DMS 273 (cell line): ENCODE results near the gene SLC9A3.
A peak's percentile ranks its signal among the peaks of the same experiment; 100 is the strongest.
"Not testable (repeated sequence)": the region's sequence is repeated elsewhere in the genome, so short reads cannot be mapped to it uniquely, and the experiment has no call there.

Experiments
- DNase-seq: peaks from one replicate; lab custom pipeline; 2025; ENCODE audit not compliant: unreplicated experiment; lab: John Stamatoyannopoulos, UW

SLC9A3 gene

DNA sequence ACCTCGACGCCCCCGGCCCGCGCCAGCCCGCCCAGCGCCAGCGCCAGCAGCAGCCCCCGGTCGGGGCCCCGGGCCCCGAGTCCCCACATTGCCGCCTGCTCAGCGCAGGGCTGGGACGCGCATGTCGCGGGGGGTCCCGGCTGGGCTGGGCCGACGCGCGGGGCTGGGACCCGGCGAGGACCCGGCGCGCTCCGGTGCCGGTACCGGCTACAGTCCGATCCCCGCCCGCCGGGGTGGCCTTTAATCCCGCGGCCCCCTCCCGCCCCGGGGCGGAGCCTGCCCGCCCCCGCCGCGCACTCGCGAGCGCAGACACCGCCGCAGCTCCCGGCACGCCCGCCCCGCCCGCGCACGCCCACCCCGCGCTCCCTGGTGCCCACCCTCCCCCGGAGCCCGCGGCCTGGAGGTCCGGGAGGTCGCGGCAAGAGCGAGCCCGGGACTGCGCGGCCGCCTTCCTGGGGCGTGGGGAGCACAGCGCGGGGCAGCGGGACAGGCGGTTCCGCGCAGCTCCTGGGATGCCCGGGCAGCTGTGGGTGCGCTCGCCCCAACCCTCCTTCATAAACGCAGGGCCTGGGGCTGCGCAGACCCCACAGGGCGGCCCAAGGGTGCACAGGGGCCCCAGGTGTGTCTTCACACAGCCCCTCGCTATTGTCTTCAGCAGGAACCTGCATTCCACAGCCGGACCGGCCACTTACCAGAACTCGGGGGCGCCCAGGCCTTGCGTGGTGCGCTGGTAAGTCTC, at the start of gene SLC9A3:
TSS of gene SLC9A3 (minus strand) at position 216 of the 739 bp plus-strand sequence.
- no peak for DNase-seq

DNA sequence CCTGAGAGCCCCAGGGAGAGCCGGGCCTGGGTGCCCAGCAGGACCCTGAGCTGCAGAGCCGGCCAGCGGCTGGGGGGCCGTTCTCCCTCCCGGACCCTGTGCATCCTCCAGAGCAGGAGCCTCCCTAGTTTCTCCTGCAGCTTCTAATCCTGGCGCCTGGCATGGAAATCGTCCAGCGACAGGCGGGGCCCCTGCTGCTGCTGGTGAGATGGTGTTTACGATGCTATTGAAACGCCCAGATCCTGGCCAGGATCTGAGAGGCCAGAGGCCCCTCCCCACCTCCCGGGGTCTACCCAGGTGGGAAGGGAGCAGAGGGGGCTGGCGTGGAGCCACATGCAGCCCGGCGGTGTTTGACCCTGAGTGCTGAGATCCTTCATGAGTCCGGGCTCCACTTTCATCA, 49.7 kb upstream of the SLC9A3 start:
- DNase-seq, result peak; percentile 39

DNA sequence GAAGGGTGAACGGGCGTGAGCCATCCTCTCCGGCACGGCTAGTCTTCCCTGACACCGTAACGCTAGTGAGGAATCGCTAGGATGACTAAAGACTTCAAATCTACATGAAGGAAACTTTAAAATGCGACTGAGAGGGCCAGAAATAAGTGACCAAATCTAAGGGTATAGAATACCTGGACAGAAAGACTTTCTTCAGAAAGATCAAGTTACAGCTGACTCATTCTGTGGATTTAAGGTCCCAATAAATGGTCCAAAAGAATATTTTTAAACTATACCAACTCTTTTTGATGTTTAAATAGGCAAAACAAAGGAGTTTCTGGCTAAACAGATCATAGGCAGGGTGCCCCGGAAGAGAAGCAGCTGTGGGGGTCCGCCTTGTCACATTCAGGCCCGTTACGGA, 49.0 kb upstream of the SLC9A3 start:
- DNase-seq, result no peak

DNA sequence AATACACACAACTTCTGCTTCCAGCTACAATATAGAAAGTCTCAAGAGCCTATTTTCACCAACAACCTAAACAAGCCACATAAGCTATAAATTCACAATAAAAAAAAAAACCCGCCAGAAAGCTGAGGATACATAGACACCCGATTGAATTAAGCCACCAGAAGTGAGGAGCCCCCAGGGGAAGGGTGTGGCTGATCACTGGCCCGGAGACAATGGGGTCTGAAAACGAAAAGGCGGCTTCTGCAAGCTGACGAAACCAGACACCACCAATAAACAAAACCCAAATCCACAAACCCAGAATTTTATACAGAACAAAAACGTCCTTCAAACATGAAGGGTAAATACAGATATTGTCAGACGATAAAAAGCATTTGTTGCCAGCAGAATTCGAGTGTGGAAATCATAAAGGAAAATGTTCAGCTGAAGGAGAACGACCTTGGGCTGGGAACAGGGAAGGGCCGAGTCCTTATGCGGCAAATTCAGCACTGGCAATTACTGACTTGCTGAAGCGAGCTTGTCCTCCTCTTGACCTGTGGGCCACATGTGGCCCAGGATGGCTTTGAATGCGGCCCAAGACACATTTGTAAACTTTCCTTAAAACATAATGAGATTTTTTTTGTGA, 48.3 kb upstream of the SLC9A3 start:
- DNase-seq, result no peak

DNA sequence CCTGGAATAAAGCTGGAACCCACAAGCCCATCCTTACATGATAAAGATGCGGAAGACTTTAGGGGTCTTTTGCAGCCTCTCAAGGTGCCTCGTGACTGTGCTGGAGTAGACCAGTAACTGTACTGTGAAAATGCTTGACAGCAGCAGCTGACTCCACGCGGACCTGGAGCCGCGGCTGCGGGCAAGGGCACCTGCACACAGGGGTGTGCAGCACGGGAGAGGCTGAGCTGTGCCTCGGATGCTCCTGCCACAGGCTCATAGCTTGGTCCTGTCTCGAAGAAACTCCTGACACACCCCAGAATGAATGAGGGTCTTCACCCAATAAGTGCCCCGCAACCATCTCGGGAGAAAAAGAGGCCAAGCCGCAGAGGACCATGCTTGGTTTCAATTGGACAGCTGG, 47.5 kb upstream of the SLC9A3 start:
- DNase-seq, result no peak

DNA sequence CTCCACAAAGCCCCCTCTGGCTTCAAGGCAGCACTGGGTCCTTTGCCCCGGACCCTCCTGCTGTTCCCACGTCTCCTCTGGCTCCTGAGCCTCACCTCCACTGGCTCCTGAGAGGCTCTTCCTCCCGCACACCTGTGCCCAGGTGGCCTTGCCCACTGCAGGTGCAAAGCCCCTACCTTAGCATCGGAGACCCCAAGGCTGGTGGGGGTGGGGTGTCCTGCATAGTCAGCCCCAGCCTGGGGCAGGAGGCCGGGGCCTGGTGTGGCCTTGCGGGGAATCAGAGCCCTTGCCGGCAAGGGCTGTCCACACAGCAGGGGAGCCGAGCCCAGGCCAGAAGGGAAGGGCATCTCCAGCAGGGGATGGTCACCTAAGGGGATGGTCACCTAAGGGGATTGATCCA, 46.6 kb upstream of the SLC9A3 start:
- DNase-seq, result no peak

DNA sequence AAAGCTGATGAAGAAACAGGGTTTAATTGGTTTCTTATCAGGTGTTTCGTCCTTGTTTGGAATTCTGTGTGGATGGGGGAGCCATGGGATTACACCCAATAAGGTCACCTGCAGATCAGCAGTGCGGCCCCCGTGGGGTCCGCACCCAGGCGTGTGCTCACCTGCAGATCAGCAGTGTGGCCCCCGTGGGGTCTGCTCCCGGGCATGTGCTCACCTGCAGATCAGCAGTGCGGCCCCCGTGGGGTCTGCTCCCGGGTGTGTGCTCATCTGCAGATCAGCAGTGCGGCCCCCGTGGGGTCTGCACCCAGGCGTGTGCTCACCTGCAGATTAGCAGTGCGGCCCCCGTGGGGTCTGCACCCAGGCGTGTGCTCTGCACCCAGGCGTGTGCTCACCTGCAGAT, 46.2 kb upstream of the SLC9A3 start:
- DNase-seq, result no peak

DNA sequence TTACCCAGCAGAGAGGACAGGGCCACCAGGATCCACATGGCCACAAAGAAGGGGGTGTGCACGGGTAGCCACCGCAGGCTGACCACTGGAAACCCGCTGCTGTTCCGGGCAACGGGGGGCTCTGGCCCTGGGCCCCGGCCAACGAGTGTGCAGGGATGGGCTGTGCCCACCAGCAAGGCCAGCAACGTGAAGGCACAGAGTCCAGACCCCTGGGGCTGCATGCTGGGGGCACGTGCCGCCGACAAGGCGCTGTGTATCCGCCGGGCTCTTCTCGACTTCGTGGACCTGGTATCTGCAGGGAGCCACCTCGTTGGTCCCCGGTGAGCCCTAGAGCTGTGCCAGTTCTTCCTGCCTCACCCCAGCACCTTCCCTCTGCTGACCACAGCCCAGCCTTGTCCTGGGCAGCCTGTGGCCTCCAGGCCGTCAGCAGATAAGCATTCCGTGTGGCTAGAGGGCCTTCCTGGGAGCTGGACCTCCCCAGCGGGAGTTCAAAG, 45.7 kb upstream of the SLC9A3 start:
- DNase-seq, result no peak

DNA sequence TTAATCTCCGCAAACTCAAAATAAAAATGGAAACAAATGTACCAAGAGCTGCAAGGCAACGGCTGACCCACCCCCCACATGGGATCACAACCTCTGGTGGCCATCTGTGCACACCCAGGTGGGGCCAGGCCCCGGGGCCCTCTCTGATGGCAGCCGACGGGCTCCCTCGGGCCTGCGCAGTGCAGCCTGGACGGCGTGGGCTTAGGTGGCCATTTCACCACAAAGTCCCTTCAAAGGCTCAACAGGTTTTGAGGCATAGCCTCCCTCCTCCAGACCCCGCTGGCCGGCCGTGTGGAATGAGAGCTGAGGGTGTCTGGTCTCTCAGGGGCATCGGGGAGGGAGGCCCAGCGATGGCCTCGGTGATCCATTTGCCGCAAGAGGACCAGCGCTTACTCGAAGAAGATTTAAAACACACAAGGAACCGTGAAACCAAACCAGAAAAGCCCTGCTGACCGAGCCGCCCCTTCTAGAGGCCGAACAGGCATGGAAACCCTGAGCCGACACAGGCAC, 45.2 kb upstream of the SLC9A3 start:
- no peak for DNase-seq

DNA sequence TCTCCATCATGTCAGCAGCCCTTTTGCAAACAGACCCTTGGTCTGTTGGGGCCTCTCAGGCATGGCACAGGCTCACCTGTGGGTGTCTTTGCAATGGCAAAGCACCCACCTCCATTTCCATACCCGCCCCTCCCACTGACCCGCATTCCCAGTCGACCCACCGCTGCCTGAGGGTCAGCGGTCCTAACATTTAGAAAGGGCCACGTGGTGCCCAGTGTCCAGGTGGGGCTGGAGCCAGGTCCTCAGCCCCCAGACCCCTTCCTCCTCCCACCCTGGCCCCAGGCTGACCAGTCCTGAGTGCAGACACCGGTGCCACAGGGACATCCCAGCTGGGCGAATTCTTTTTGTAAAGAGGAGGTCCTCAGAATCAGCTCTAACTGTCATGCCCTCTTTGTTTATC, 44.6 kb upstream of the SLC9A3 start:
- no peak for DNase-seq

DNA sequence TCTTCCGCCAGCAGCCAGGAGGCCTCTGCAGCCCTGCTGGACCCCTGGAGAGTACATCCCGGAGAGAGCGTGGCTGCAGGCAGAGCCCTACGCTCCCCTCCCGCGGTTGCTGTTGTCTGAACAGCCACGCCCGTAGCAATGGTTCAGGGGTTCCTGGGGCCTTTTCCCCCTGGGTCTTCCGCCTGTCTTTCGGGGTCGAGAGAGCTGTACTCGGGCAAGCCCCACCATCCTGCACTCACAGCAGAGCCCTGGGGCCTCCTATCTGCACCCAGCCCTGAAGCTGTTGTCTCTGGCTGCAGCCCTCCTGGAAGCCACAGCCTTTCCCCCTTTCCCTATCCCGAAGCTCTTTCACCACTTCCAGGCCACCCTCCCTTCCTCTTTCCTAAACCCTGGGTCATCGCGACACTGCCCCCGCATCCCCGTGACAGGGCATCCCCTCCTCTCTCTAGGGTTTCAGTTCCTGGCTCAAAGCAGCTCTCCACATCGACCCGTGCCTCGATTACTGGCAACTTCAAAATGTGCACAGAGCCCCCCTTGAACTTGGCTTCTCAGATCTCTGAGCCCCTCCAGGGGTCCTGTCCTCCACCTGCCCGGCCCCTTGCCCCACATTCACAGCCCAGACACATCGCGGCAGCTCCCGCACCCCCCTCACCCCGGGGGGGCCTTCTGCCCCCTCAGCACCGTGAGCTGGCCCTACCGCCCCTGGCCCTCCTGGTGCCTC, 44.0 kb upstream of the SLC9A3 start:
- DNase-seq, result no peak

DNA sequence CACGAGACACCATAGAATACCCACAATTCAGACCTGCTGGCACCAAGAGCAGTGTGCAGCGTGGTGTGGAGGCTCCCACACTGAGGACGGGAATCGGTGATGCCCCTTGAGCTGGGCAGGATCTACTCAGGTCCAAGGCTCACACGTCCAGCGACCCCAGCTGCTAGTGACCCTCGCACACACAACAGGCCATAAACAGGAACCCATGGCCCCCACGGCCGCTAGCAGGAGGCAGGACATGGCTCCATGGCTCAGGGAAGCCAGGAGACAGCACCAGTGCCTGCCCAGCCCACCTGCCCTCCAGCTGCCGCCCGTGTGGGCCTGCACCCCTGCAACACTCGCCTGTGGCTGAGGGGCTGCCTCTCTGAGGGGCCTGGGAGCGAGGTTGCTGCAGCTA, 43.4 kb upstream of the SLC9A3 start:
- no peak for DNase-seq

DNA sequence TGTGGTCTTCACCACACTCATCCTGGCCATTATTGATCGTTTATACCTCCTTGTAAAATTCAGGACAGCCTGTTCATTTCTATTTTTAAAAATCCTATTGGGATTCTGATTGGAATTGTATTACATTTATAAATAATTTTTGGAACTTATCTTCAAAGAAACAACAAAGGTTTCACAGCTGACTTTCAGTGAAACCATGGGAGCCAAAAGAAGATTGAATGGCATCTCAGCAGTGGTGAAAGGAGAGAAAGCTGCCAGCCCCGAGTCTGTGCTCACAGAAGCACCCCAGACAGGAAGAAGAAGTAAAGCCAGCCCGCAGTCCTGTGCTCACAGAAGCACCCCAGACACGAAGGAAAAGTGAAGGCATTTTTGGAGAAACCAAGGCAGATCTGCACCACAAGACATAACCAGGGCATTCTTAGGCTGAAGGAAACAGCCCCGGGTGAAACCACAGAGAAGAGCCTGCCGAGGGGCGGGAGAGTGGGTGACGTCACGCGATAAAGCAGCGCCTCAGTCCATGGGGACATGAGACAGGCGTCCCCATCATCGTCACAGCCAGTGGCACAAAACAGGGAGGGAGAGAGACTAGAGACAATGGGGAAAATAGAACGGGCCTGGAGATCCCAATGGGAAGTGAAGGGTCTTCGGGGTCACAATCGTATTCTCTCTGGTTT, 42.5 kb upstream of the SLC9A3 start:
- DNase-seq, result no peak

DNA sequence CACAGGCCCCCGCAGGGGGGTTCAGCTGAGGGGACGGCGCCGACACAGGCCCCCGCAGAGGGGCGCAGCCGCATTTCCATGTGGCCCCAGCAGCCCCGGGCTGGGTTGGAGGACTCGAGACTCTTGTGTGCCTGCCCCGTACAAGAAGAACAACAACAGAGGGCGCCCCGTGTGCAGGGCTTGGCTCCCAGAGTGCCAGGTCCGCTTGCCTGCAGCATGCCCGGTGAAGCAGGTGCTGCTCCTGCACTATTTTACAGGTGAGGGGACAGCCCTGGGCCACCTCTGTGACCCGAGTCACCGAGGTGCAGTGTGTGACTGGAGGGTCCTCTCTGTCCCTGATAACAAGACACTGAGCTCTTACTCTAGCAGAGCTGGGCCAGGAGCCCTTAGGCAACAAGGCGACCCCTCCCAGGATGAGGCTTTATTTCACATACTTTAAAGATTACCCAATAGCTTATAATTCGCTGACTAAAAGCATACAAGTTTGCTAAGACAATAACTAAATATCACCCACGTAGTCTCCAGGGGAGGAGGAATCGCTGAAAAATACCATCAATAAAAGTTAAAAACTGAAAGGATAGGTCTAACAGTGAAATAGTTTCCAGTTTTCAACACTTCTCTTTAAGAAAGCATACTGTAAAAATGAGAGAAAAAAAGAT, 41.7 kb upstream of the SLC9A3 start:
- DNase-seq, result peak; percentile 34

DNA sequence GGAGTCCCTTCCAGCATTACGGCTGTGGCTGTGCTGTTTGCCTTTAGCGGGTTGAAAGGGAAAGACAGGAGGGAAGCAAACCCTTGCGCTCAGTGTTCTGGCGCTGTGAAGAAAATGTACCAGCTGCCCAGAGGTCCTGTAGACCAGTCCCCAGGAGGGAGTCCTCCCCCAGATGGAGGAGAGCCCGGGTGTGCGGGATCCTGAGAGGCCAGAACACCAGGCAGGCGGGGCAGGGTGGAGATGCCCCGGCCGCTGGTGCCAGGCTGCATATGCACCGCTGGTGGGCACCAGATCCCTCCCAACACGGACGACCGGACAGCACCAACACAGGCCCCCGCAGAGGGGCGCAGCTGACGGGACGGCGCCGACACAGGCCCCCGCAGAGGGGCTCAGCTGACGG, 37.2 kb upstream of the SLC9A3 start:
- DNase-seq, result no peak

DNA sequence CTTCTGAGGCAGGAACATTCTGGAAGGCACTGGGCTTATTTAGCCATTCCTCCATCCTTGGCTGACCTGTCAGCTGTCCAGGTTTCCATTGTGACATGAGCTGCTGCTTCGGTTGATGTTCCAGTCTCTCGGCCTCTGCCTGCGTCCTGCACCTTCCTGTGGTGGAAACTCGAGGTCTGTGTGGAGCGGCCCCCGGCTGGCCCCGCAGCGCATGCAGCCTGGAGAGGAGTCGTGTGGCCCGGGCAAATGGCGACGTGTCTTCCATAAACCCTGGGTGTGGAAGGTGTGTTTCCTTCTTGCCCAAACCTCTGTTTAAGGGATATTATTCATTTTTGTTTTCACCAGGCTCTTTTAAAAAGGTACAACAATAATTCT, 36.5 kb upstream of the SLC9A3 start:
- no peak for DNase-seq

DNA sequence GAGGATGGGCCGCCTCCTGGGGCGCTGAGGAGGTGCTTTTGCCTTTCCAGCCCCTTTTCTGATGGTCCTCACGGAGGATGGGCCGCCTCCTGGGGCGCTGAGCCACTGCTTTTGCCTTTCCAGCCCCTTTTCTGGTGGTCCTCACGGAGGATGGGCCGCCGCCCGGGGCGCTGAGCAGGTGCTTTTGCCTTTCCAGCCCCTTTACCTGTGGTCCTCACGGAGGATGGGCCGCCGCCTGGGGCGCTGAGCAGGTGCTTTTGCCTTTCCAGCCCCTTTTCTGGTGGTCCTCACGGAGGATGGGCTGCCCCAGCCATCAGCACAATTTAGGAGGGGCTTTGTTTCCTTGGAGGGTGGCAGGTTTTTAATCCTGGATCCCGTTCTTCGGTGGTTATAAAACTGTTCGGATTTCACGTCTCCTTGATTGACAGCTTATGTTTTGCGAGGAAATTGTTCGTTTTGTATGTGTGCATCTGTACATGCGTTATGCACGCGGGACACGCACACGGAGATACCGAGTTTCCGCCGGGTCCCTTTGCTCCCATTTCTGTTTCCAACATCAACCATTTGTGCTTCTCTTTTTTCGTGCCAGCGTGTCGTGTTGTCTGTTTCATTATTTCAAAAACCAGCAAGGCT, 34.7 kb upstream of the SLC9A3 start:
- no peak for DNase-seq

DNA sequence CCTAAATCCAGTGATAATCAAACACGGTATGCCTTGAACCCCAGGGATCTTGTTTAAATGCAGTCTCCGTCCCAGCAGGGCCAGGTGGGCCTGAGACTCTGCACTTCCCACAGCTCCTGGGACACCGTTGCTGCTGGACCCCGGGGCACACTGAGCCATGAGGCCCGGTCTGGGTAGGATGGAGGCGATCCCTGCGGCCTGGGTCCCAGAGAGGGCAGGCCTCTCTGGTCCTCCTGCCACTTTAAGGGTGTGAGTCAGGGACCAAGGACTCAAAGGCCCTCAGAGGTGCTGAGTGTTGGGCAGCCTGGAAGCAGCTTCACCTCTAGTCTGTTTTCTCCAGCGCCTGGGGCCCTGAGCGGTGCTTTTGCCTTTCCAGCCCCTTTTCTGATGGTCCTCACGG, 34.1 kb upstream of the SLC9A3 start:
- no peak for DNase-seq

DNA sequence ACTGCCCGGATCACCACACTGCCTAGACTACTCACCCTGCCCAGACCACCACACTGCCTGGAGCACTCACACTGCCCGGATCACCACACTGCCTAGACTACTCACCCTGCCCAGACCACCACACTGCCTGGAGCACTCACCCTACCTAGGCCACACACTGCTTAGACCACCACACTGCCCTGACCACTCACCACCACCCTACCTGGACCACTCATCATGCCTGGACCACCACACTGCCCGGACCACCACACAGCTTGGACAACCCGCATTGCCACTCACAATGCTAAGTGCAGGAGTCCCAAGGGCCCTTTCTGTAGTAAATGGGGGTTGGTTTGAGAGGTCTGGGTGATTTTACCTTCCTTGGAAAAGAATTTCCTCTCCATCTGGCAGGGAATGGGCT, 33.7 kb upstream of the SLC9A3 start:
- not testable (repeated sequence) for DNase-seq

DNA sequence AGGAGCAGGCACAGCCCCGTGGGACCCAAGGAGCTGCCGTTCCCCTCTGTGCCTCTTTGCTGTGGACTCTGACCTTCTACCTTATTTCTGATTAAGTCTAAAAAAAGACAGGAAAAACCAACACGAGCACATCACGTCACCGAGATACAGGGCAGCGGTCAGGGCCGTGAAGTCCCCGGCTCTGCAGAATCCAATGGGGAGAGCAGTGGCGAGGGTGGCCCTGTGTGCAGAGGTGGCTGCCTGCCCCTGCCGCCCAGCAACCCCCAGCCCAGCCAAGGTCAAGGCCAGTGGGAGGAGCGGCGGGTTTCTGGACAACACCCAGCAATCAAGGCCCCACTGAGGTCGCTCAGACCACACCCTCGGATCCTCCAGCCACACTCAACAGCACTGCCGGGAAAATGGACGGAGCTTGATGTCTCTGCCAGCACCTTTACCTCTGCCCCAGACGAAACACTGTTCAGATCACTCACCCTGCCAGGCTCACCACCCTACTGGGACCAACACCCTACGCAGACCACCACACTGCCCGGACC, 32.7 kb upstream of the SLC9A3 start:
- DNase-seq, result no peak
